ENCODE data around the gene KANK4.

The KANK4 gene

DNA sequence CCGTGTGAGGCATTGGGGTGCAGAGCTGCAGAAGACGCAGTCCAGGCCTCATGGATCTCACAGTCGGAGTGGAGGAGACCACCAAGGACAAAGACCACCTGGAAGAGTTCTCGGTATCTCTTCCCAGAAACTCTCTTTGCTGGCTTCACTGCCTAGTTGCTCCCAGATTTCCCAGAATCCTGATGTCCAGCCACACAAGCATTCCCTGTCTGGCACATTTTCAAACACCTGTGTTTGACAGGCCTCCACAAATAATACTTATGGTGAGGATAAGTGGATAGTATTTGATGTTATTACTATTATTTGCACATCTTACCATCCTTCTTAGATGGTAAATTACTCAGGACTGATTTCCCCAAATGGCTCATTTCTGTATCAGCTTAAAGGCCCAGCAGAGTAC lies 27.7 kb upstream of the KANK4 start:
- H3K27ac ChIP-seq, result no peak overlapping the region
- TF ChIP-seq, protein P1, sequence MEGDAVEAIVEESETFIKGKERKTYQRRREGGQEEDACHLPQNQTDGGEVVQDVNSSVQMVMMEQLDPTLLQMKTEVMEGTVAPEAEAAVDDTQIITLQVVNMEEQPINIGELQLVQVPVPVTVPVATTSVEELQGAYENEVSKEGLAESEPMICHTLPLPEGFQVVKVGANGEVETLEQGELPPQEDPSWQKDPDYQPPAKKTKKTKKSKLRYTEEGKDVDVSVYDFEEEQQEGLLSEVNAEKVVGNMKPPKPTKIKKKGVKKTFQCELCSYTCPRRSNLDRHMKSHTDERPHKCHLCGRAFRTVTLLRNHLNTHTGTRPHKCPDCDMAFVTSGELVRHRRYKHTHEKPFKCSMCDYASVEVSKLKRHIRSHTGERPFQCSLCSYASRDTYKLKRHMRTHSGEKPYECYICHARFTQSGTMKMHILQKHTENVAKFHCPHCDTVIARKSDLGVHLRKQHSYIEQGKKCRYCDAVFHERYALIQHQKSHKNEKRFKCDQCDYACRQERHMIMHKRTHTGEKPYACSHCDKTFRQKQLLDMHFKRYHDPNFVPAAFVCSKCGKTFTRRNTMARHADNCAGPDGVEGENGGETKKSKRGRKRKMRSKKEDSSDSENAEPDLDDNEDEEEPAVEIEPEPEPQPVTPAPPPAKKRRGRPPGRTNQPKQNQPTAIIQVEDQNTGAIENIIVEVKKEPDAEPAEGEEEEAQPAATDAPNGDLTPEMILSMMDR (conservative IDR thresholded peaks at IDR 0.05), result no peak

DNA sequence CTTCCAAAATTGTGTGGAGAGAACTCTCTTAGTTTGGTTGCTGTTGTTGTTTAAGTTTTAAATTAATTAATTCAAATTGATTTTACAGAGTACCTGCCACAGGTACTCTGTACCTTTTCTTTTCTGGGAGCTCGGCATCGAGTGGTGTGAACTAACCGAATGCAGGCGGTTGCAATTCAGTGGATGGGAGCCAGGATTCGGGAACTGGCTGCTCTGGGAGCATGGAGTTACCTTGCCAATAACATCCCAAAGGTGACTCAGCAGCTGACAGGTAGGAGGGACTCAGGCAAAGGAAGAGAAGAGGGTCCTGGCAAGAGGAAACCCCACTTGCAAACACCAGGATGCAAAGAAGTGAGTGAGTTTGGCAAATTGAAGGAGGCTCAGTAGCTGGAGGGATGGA lies 24.7 kb upstream of the KANK4 start:
- no peak overlapping the region for H3K27ac ChIP-seq
- TF ChIP-seq, protein P1 (conservative IDR thresholded peaks at IDR 0.05), result no peak

DNA sequence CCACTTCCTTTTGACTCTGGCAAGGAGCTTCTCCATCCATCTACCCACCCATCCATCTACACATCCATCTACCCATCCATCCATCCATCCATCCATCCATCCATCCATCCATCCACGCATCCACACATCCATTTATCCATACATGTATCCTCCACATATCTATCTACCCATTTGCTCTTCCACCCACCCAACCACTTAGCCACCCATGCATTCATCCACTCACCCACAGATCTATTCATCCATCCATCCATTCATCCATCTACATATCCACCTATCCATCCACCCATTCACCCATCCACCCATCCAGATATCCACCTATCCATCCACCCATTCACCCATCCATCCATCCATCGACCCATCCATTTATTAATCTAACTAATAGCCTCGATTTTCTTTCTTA lies 23.0 kb upstream of the KANK4 start:
- H3K27ac ChIP-seq, result no peak overlapping the region
- TF ChIP-seq, protein P1 (conservative IDR thresholded peaks at IDR 0.05), result no peak

DNA sequence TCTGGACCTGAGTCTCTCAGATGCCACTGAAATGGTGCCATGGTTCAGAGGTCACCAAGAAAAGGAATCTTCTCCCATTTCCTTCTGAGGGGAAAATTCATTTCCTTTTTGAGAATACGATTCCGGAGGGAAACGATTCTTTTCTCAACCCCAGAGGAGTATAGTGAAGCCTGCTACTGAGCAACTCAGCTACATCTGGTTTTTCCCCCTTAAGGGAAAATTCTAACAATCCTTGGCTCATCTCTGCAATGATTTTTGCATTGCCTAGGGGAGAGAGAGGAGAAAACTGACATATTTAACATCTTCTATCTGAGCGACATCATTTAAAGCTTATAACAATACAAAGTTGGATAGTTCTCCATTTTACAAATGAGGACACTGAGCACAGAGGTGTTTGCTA lies 22.4 kb upstream of the KANK4 start:
- TF ChIP-seq, protein P1 (conservative IDR thresholded peaks at IDR 0.05), result no peak

DNA sequence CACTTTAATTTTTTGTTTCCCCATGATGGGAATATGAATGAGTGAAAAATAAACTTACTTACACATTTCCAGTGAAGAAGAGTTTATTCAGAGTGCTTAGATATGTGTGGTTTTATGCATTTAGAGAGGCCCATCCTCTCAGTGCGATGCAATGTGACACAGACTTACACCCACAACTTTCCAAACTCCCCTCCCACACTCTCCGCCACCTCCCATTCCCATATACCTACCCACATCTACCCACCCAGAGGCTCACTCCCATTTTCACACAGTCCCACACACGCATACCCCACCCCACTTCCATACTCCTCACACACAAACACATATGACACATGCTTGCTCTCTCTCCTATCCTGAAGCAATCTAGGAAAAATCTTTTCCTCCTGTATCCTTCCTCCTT lies 21.9 kb upstream of the KANK4 start:
- H3K27ac ChIP-seq, result peak overlapping the region; percentile 9; the same call in 1 of the 2 replicates
- TF ChIP-seq, protein P1 (conservative IDR thresholded peaks at IDR 0.05), result no peak

More for the DNA sequence above, 22.4 kb upstream of the KANK4 start:
- H3K27ac ChIP-seq, result peak overlapping the region; percentile 9; the same call in 1 of the 2 replicates

DNA sequence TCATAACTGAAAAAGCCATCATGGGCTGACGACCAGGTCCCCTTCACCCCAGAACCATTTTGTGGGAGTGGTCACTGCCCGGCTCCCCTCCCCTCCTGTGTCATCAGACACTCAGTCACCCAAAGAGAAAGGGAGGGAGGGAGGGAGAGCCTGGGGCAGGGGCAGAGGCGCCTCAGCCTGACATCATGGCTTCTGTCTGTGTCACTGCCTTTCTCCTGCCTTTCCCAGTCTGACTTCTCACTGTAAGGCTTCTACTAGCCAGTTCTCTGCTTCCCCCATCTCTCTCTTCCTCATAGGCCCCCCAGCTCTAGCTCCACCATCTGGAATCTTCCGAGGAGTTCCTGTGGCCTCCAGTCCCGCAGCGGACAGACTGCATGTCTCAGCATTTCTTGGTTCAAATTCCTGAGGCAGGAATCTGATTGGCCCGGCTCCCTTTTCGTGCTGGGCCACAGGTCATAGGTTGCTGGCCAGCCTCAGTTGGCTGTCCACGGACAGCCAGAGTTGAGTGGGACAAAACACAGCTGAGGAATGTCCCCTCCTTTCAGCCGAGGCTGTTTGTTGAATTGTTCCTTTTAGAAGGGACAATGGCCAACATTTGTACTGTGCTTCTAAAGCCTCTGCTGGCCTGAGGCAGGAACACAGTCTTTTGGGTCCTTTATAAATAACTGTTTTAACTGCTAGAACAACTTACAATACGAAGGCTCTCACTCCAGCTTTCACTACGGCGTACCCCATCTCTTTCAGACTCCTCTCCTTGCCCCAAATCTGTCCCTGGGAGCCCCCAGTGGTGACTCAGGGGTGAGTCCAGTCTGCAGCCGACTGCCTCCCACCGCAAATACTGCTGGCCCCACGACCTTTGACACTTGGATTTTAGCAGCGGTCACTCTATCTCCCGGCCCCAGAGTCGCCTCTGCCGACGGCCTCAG lies 18.7 kb upstream of the KANK4 start:
- TF ChIP-seq, protein P1 (conservative IDR thresholded peaks at IDR 0.05), result no peak
- no peak overlapping the region for H3K27ac ChIP-seq

DNA sequence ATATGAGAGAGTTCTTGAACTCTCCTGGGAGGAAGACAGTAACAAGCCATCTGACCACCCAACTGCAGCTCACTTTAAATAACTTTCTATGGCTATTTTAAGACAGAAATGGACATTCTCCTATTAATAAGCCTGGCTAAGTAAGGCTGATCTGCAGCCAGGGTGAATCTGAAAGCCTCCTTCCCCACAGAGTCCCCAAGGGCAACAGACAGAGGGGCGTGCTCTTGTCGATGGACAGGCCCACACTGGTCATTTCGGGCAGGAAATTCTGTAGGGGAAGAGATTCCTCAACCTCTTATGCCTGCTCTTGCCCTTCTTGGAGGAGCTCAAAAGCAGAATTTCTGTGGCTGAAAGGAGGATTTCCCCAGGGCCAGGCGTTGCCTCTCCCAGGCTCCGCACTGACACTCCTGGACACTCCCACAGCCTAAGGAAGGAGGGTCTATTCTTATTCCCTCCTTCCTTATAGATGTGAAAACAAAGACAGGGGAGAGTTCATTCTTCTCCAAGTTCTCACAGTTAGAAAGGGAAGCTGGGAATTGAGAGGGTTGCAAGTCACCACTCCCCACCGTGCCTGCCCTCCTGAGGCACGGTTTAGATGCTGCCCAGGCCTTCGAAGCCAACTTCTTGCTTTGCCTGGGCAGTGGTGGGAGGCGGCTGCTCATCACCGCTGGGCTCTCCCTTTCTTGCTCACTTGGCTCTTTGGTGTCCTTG lies 17.9 kb upstream of the KANK4 start:
- H3K27ac ChIP-seq, result no peak overlapping the region
- TF ChIP-seq, protein P1 (conservative IDR thresholded peaks at IDR 0.05), result no peak
